ENCODE results near the gene SEC61B.

DNA sequence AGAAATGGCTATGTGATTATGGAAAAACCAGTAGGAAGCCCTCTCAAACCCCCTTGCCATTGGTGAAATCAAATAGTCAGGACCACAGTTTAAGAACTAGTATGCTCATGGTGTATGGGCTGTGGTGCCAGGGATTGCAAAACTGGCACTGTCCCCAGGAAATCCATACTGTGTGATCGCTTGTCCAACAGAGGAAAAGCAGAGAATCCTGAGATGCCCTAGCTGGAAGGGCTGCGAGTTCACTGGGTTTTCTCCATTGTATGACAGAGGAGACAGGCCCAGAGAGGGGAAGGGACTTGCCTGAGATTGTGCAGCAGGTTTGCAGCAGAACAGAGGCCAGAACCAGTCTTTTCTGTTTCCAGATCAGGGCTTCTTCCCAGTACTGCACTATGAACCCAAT lies 12.5 kb downstream of the SEC61B start:
- TF ChIP-seq POLR2A (IDR thresholded peaks at IDR 0.05) (no peak), EP300 (IDR thresholded peaks at IDR 0.05) (no peak)
- TF ChIP-seq, protein P1, sequence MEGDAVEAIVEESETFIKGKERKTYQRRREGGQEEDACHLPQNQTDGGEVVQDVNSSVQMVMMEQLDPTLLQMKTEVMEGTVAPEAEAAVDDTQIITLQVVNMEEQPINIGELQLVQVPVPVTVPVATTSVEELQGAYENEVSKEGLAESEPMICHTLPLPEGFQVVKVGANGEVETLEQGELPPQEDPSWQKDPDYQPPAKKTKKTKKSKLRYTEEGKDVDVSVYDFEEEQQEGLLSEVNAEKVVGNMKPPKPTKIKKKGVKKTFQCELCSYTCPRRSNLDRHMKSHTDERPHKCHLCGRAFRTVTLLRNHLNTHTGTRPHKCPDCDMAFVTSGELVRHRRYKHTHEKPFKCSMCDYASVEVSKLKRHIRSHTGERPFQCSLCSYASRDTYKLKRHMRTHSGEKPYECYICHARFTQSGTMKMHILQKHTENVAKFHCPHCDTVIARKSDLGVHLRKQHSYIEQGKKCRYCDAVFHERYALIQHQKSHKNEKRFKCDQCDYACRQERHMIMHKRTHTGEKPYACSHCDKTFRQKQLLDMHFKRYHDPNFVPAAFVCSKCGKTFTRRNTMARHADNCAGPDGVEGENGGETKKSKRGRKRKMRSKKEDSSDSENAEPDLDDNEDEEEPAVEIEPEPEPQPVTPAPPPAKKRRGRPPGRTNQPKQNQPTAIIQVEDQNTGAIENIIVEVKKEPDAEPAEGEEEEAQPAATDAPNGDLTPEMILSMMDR (IDR thresholded peaks at IDR 0.05), result no peak

All from upper lobe of left lung (tissue), 4 donors.